Upper lobe of left lung (tissue), 4 donors: ENCODE measurements around the gene HDGFL2.

Experiments used
- EP300 ChIP-seq, 4 donors: sonication (generic); formaldehyde crosslinking; IDR thresholded peaks; one replicate each; pipeline ENCODE4 v1.5.1; 2017; ENCODE audit warnings: antibody characterized with exemption in 4 of 4, control low read depth in 2 of 4
- POLR2A ChIP-seq, 4 donors: fragments of 450-650 bp; IDR thresholded peaks; one replicate each; pipeline ENCODE4 v1.5.1; 2016 to 2017; ENCODE audit warnings: antibody characterized with exemption in 4 of 4, mild to moderate bottlenecking in 2 of 4
- POLR2AphosphoS5 ChIP-seq, 2 donors: sonication (generic); formaldehyde crosslinking; IDR thresholded peaks; one replicate each; pipeline ENCODE4 v1.5.1; 2017; ENCODE audit warnings: antibody characterized with exemption in 2 of 2
- TF ChIP-seq, protein P1 (sequence below), 6 experiments: fragments of 450-650 bp in 4 of 6; fragments of 200-600 bp in 2 of 6; sonication (generic) in 2 of 6; IDR thresholded peaks; one replicate each; pipeline ENCODE4 v1.5.1; 2016 to 2019; ENCODE audit warnings: antibody characterized with exemption in 6 of 6

- TF ChIP-seq POLR2AphosphoS5 (IDR thresholded peaks at IDR 0.05) (no peak), POLR2A (IDR thresholded peaks at IDR 0.05) (no peak), EP300 (IDR thresholded peaks at IDR 0.05) (no peak)
- TF ChIP-seq, protein P1, sequence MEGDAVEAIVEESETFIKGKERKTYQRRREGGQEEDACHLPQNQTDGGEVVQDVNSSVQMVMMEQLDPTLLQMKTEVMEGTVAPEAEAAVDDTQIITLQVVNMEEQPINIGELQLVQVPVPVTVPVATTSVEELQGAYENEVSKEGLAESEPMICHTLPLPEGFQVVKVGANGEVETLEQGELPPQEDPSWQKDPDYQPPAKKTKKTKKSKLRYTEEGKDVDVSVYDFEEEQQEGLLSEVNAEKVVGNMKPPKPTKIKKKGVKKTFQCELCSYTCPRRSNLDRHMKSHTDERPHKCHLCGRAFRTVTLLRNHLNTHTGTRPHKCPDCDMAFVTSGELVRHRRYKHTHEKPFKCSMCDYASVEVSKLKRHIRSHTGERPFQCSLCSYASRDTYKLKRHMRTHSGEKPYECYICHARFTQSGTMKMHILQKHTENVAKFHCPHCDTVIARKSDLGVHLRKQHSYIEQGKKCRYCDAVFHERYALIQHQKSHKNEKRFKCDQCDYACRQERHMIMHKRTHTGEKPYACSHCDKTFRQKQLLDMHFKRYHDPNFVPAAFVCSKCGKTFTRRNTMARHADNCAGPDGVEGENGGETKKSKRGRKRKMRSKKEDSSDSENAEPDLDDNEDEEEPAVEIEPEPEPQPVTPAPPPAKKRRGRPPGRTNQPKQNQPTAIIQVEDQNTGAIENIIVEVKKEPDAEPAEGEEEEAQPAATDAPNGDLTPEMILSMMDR (IDR thresholded peaks at IDR 0.05): no peak
Observed at GRCh38 chr19:4444765-4445741, 27.0 kb upstream of the HDGFL2 start.
